Measurements from ENCODE around the gene DNAAF5.

Gene DNAAF5

DNA sequence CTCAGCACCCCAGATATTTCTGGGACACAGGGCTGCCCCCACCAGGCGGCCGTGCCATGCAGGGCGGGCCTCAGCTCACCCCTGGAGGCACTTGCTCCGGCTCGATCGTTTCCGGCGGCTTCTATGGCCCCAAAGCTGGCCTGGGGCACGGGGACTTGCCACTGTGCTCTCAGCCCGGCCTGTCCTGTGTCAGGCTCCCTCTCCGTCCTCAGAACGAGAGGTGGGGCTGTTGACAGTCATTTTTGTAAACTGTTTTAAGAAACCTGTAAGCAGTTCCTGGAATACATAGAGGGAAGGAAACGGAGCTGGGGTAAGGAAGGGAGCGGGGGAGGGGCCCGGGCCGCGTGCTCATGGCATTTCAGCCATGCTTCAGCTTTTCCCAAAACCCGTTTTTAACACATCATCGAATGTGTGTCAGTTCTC is 31.3 kb downstream of the DNAAF5 start:
- TF ChIP-seq NFIC (IDR thresholded peaks at IDR 0.05) (no peak), TEAD4 (IDR thresholded peaks at IDR 0.05) (no peak), EGR1 (IDR thresholded peaks at IDR 0.05) (no peak), EP300 (IDR thresholded peaks at IDR 0.05; ENCODE audit: borderline replicate concordance) (no peak), CREB1 (IDR thresholded peaks at IDR 0.05; ENCODE audit: low read depth) (no peak)
- TF ChIP-seq, protein P1, sequence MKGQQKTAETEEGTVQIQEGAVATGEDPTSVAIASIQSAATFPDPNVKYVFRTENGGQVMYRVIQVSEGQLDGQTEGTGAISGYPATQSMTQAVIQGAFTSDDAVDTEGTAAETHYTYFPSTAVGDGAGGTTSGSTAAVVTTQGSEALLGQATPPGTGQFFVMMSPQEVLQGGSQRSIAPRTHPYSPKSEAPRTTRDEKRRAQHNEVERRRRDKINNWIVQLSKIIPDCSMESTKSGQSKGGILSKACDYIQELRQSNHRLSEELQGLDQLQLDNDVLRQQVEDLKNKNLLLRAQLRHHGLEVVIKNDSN (IDR thresholded peaks at IDR 0.05) = no peak

DNA sequence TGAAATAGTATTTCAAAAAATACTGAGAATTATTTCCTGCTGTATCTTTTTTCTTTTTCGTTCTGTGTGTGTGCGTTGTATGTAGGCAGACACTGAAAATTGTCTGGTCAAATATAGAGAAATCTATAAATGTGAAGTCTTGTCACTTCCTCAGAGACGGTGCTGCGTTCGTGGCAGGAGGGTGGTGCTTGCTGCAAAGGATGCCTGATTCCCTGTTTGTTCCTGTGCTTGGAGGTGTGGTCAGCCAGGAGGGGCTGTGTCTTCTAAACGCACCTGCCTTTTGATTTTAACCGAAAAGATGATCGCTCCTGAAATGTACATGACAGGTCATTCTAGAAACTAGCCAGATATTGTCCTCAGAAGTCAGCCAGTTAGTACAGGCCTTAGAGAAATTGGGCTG is 33.1 kb downstream of the DNAAF5 start:
- no peak for TF ChIP-seq NFIC (IDR thresholded peaks at IDR 0.05)
- TF ChIP-seq, protein P2, sequence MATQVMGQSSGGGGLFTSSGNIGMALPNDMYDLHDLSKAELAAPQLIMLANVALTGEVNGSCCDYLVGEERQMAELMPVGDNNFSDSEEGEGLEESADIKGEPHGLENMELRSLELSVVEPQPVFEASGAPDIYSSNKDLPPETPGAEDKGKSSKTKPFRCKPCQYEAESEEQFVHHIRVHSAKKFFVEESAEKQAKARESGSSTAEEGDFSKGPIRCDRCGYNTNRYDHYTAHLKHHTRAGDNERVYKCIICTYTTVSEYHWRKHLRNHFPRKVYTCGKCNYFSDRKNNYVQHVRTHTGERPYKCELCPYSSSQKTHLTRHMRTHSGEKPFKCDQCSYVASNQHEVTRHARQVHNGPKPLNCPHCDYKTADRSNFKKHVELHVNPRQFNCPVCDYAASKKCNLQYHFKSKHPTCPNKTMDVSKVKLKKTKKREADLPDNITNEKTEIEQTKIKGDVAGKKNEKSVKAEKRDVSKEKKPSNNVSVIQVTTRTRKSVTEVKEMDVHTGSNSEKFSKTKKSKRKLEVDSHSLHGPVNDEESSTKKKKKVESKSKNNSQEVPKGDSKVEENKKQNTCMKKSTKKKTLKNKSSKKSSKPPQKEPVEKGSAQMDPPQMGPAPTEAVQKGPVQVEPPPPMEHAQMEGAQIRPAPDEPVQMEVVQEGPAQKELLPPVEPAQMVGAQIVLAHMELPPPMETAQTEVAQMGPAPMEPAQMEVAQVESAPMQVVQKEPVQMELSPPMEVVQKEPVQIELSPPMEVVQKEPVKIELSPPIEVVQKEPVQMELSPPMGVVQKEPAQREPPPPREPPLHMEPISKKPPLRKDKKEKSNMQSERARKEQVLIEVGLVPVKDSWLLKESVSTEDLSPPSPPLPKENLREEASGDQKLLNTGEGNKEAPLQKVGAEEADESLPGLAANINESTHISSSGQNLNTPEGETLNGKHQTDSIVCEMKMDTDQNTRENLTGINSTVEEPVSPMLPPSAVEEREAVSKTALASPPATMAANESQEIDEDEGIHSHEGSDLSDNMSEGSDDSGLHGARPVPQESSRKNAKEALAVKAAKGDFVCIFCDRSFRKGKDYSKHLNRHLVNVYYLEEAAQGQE (IDR thresholded peaks at IDR 0.05; ENCODE audit: low read depth) = no peak
- TF ChIP-seq, protein P1 (IDR thresholded peaks at IDR 0.05) = no peak
- no peak for TF ChIP-seq TEAD4 (IDR thresholded peaks at IDR 0.05)
- TF ChIP-seq FOXM1 (IDR thresholded peaks at IDR 0.05; ENCODE audit: borderline replicate concordance, low read depth) = no peak
- TF ChIP-seq ZBTB7A (IDR thresholded peaks at IDR 0.05; ENCODE audit: low read depth) = no peak
- TF ChIP-seq CEBPB (IDR thresholded peaks at IDR 0.05) = no peak
- no peak for TF ChIP-seq CREB1 (IDR thresholded peaks at IDR 0.05; ENCODE audit: low read depth)
- no peak for TF ChIP-seq EP300 (IDR thresholded peaks at IDR 0.05; ENCODE audit: borderline replicate concordance)
- TF ChIP-seq, protein P3, sequence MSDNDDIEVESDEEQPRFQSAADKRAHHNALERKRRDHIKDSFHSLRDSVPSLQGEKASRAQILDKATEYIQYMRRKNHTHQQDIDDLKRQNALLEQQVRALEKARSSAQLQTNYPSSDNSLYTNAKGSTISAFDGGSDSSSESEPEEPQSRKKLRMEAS (IDR thresholded peaks at IDR 0.05) = no peak
- no peak for TF ChIP-seq RAD21 (IDR thresholded peaks at IDR 0.05; ENCODE audit: low read depth)
- no peak for TF ChIP-seq YY1 (IDR thresholded peaks at IDR 0.05; ENCODE audit: low read depth)

DNA sequence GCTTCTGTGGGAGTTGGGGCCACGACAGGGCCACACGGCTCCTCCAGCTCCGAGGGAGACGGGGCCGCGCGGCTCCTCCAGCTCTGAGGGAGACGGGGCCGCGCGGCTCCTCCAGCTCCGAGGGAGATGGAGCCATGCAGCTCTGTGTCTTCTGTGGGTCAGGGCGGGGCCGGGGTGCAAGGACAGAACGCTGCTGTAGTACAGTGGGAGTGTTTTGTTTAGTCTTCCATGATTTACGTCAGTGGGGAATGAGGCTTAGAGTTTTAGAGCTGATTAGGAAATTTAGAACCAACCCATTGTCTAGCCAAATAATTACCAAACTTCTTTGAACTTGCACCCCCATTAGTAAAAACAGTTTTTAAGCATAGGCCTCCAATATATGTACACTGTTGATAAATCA is 33.5 kb downstream of the DNAAF5 start:
- TF ChIP-seq, protein P1 (IDR thresholded peaks at IDR 0.05) = no peak
- TF ChIP-seq TAF1 (IDR thresholded peaks at IDR 0.05; ENCODE audit: low read depth) = no peak
- TF ChIP-seq FOXM1 (IDR thresholded peaks at IDR 0.05; ENCODE audit: borderline replicate concordance, low read depth) = no peak
- TF ChIP-seq TEAD4 (IDR thresholded peaks at IDR 0.05) = no peak
- TF ChIP-seq CEBPB (IDR thresholded peaks at IDR 0.05) = no peak
- no peak for TF ChIP-seq RAD21 (IDR thresholded peaks at IDR 0.05; ENCODE audit: low read depth)
- no peak for TF ChIP-seq CREB1 (IDR thresholded peaks at IDR 0.05; ENCODE audit: low read depth)
- TF ChIP-seq NFIC (IDR thresholded peaks at IDR 0.05) = no peak
- no peak for TF ChIP-seq EGR1 (IDR thresholded peaks at IDR 0.05)
- TF ChIP-seq, protein P2 (IDR thresholded peaks at IDR 0.05; ENCODE audit: low read depth) = no peak
- TF ChIP-seq EP300 (IDR thresholded peaks at IDR 0.05; ENCODE audit: borderline replicate concordance) = no peak

DNA sequence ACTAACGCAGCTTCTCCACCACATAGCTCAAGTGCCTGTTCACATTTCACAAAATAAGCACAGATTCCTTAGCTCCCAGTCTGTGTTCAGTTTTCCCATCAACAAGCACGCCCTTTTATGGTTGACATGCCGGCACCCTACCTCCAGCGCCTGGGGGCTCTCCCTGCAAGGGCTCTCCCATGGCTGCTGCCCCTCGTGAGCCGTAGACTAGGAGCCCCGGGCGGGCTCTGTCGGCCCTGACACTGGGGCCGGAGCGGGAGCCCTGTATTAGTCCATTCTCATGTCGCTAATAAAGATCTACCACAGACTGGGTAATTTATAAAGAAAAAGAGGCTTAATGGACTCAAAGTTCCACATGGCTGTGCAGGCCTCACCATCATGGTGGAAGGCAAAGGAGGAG is 34.6 kb downstream of the DNAAF5 start:
- no peak for TF ChIP-seq EGR1 (IDR thresholded peaks at IDR 0.05)
- TF ChIP-seq RAD21 (IDR thresholded peaks at IDR 0.05; ENCODE audit: low read depth) = no peak
- no peak for TF ChIP-seq ZBTB7A (IDR thresholded peaks at IDR 0.05; ENCODE audit: low read depth)
- TF ChIP-seq, protein P1 (IDR thresholded peaks at IDR 0.05) = no peak
- no peak for TF ChIP-seq CEBPB (IDR thresholded peaks at IDR 0.05)
- no peak for TF ChIP-seq TEAD4 (IDR thresholded peaks at IDR 0.05)
- TF ChIP-seq, protein P2 (IDR thresholded peaks at IDR 0.05; ENCODE audit: low read depth) = no peak
- no peak for TF ChIP-seq NFIC (IDR thresholded peaks at IDR 0.05)
- no peak for TF ChIP-seq EP300 (IDR thresholded peaks at IDR 0.05; ENCODE audit: borderline replicate concordance)
- no peak for TF ChIP-seq CREB1 (IDR thresholded peaks at IDR 0.05; ENCODE audit: low read depth)
- TF ChIP-seq TAF1 (IDR thresholded peaks at IDR 0.05; ENCODE audit: low read depth) = no peak
- TF ChIP-seq TCF12 (IDR thresholded peaks at IDR 0.05; ENCODE audit: low read depth) = no peak
- TF ChIP-seq, protein P3 (IDR thresholded peaks at IDR 0.05) = no peak
- no peak for TF ChIP-seq YY1 (IDR thresholded peaks at IDR 0.05; ENCODE audit: low read depth)
- no peak for TF ChIP-seq FOXM1 (IDR thresholded peaks at IDR 0.05; ENCODE audit: borderline replicate concordance, low read depth)
